Body of pancreas (tissue), 4 donors: Measurements from ENCODE around the gene TPGS2. TPM values are rescaled to one million over a fixed set of nuclear protein-coding genes. Genes with fewer than 3 reads are reported as not detected.

Source experiments
- ATAC-seq: fragments of 150-250 bp; one replicate; pipeline ENCODE4 v1.9.1; 2016
- DNase-seq, 4 donors: peaks; one replicate each; pipeline ENCODE4 v3.0.0-alpha.2; 2019
- H3K27ac ChIP-seq, 4 donors: fragments of 200-600 bp; sonication (generic); 1 replicate in 3 of 4; 2 replicates in 1 of 4; pipeline versions ENCODE4 v1.5.1 to v1.6.1; 2016 to 2019; ENCODE audit warnings: mild to moderate bottlenecking in 1 of 4, mixed read lengths in 1 of 4, moderate library complexity in 1 of 4
- H3K27me3 ChIP-seq, 2 donors: fragments of 200-600 bp; sonication (generic); one replicate each; pipeline ENCODE4 v1.6.0; 2016; ENCODE audit warnings: mild to moderate bottlenecking in 1 of 2
- H3K36me3 ChIP-seq, 2 donors: fragments of 200-600 bp; sonication (generic); replicated peaks in 1 of 2; 2 replicates each; pipeline ENCODE4 v1.5.1; 2016; ENCODE audit warnings: low read depth in 2 of 2; ENCODE audit not compliant: insufficient read depth in 1 of 2
- H3K4me1 ChIP-seq: fragments of 200-600 bp; sonication (generic); one replicate; pipeline ENCODE4 v1.6.0; 2016
- H3K4me3 ChIP-seq, 2 donors: fragments of 200-600 bp; sonication (generic); 1 replicate in 1 of 2; 2 replicates in 1 of 2; pipeline ENCODE4 v1.5.1; 2016 to 2019
- H3K9me3 ChIP-seq, 3 donors: fragments of 200-600 bp; sonication (generic); 1 replicate in 2 of 3; 2 replicates in 1 of 3; pipeline ENCODE4 v1.5.1; 2016
- CTCF ChIP-seq, 7 experiments: fragments of 450-650 bp in 4 of 7; fragments of 200-600 bp in 3 of 7; sonication (generic) in 3 of 7; IDR thresholded peaks; one replicate each; pipeline ENCODE4 v1.5.1; 2016 to 2019; ENCODE audit warnings: antibody characterized with exemption in 7 of 7
- POLR2A ChIP-seq, 3 donors: fragments of 450-650 bp; IDR thresholded peaks; one replicate each; pipeline ENCODE4 v1.6.1; 2016; ENCODE audit warnings: antibody characterized with exemption in 3 of 3, mild to moderate bottlenecking in 2 of 3
- WGBS, 2 donors: methylation state at CpG; one replicate each; pipeline ENCODE4 v1.1.5; 2017; 5-methylcytosine and 5-hydroxymethylcytosine counted together
- intact Hi-C: fragments of 100-400 bp; cut with DNase I; formaldehyde crosslinking; loops from one replicate; pipeline ENCODE4 v1.15.1; 2023
- total RNA-seq, 2 donors: library from RNA; depleted of rRNA; stranded (reverse); fragments of >200 nt; gene quantifications; one replicate each; pipeline ENCODE4 v1.1.0, GENCODE V29; 2016

TPGS2 gene
- total RNA-seq, 2 donors from 2014 or later: 32.2 to 33.9 TPM

- no peak overlapping the region for H3K4me3 ChIP-seq
- peaks cover 15% of the 10 kb centered on the region for H3K4me1 ChIP-seq
- no peak for ATAC-seq
- no peak overlapping the region for H3K27ac ChIP-seq
- TF ChIP-seq POLR2A (IDR thresholded peaks at IDR 0.05) (no peak), CTCF (IDR thresholded peaks at IDR 0.05) (no peak)
- no peaks in the 10 kb centered on the region for H3K27me3 ChIP-seq
- no peaks in the 10 kb centered on the region for H3K9me3 ChIP-seq
- DNase-seq: no peak
- WGBS, 2 donors: 87 to 92% methylated on average over 12 of the region's 12 CpGs
- no peaks in the 10 kb centered on the region for H3K36me3 ChIP-seq
- intact Hi-C loops: no loop called here
Measured at GRCh38 chr18:36761186-36761698, 67.6 kb downstream of the TPGS2 start.

GRCh38 chr18:36760598-36760997 lies 68.2 kb downstream of the TPGS2 start:
- no peaks in the 10 kb centered on the region for H3K36me3 ChIP-seq
- intact Hi-C loops: no loop called here

GRCh38 chr18:36759167-36759776 lies 69.5 kb downstream of the TPGS2 start:
- Histone ChIP-seq H3K4me1 (peaks cover 15% of the 10 kb centered on the region), H3K9me3 (no peaks in the 10 kb centered on the region), H3K27me3 (no peaks in the 10 kb centered on the region), H3K36me3 (no peaks in the 10 kb centered on the region), H3K4me3 (no peak overlapping the region), H3K27ac (peak overlapping the region in 2 of 4 donors; percentile 6 to 39)
- TF ChIP-seq POLR2A (IDR thresholded peaks at IDR 0.05) (no peak), CTCF (IDR thresholded peaks at IDR 0.05) (no peak)
- intact Hi-C loops: no loop called here
- DNase-seq (peak in 1 of 4 donors; percentile 25), ATAC-seq (peak; percentile 28)
- 35 to 42% methylated on average over 6 of the region's 6 CpGs for WGBS, 2 donors

More at GRCh38 chr18:36760598-36760997, 68.2 kb downstream of the TPGS2 start:
- H3K4me3 ChIP-seq: no peak overlapping the region
- H3K27ac ChIP-seq: no peak overlapping the region
- ATAC-seq (no peak), DNase-seq (no peak)
- WGBS, 2 donors: 93 to 95% methylated on average over 26 to 29 of the region's 29 CpGs
- no peak for TF ChIP-seq CTCF (IDR thresholded peaks at IDR 0.05)
- no peak for TF ChIP-seq POLR2A (IDR thresholded peaks at IDR 0.05)
- H3K9me3 ChIP-seq: no peaks in the 10 kb centered on the region
- H3K4me1 ChIP-seq: peaks cover 15% of the 10 kb centered on the region
- no peaks in the 10 kb centered on the region for H3K27me3 ChIP-seq

GRCh38 chr18:36758623-36759022 lies 70.2 kb downstream of the TPGS2 start:
- DNase-seq: no peak
- no peak for TF ChIP-seq POLR2A (IDR thresholded peaks at IDR 0.05)
- TF ChIP-seq CTCF (IDR thresholded peaks at IDR 0.05): no peak
- Histone ChIP-seq H3K4me3 (no peak overlapping the region), H3K9me3 (no peaks in the 10 kb centered on the region), H3K27me3 (no peaks in the 10 kb centered on the region), H3K36me3 (no peaks in the 10 kb centered on the region), H3K27ac (no peak overlapping the region), H3K4me1 (peaks cover 15% of the 10 kb centered on the region)
- no peak for ATAC-seq
- intact Hi-C loops: no loop called here
- WGBS, 2 donors: 64 to 90% methylated on average over 7 to 10 of the region's 10 CpGs

GRCh38 chr18:36757991-36758390 lies 70.8 kb downstream of the TPGS2 start:
- Histone ChIP-seq H3K27me3 (no peaks in the 10 kb centered on the region), H3K9me3 (no peaks in the 10 kb centered on the region), H3K36me3 (no peaks in the 10 kb centered on the region), H3K4me1 (peaks cover 15% of the 10 kb centered on the region), H3K4me3 (no peak overlapping the region), H3K27ac (no peak overlapping the region)
- intact Hi-C loops: no loop called here
- DNase-seq: no peak
- WGBS, 2 donors: 64 to 72% methylated on average over 3 of the region's 3 CpGs
- TF ChIP-seq POLR2A (IDR thresholded peaks at IDR 0.05) (no peak), CTCF (IDR thresholded peaks at IDR 0.05) (no peak)
- ATAC-seq: no peak
